ENCODE data around the gene HSD17B4.

Gene HSD17B4

GRCh38 chr5:119583684-119584083 lies 131.4 kb downstream of the HSD17B4 start:
- no peak for TF ChIP-seq CTCF (IDR thresholded peaks at IDR 0.05; ENCODE audit: low read depth, low read length)
- H3K4me3 ChIP-seq (ENCODE audit: low read depth, low read length): no peak overlapping the region

Measured in WI38 (cell line).